Activated CD4-positive, alpha-beta memory T cell treated with anti-CD3 and anti-CD28 coated beads for 36 hours (primary cell): ENCODE measurements around the gene CCN5. TPM values are rescaled to one million over a fixed set of nuclear protein-coding genes. Genes with fewer than 3 reads are reported as not detected.
"Not testable (repeated sequence)": the region's sequence is repeated elsewhere in the genome, so short reads cannot be mapped to it uniquely, and the experiment has no call there.

Experiments used
- CTCF ChIA-PET: fragments of 350-600 bp; sonication (Branson Sonifier 250); formaldehyde crosslinking; loops from one replicate; lab custom pipeline; 2021; ENCODE audit warnings: antibody characterized with exemption, inconsistent platforms; lab: Charles Lee
- POLR2A ChIA-PET: fragments of 350-600 bp; sonication (Branson Sonifier 250); formaldehyde crosslinking; loops from one replicate; lab custom pipeline; 2021; ENCODE audit warnings: antibody characterized with exemption; lab: Charles Lee
- DNase-seq: peaks from one replicate; pipeline ENCODE4 v3.0.0-alpha.2; 2020
- H3K27ac Mint-ChIP-seq: one replicate; pipeline ENCODE4 v1.8.0; 2021; ENCODE audit warnings: mixed read lengths
- H3K27me3 Mint-ChIP-seq: one replicate; pipeline ENCODE4 v1.8.0; 2021; ENCODE audit warnings: mixed read lengths
- H3K36me3 Mint-ChIP-seq: one replicate; pipeline ENCODE4 v1.8.0; 2021; ENCODE audit warnings: mixed read lengths
- H3K4me1 Mint-ChIP-seq: one replicate; pipeline ENCODE4 v1.8.0; 2021; ENCODE audit warnings: low read depth, mixed read lengths
- H3K4me3 Mint-ChIP-seq: one replicate; pipeline ENCODE4 v1.8.0; 2021; ENCODE audit warnings: mild to moderate bottlenecking, mixed read lengths
- H3K9me3 Mint-ChIP-seq: one replicate; pipeline ENCODE4 v1.8.0; 2021; ENCODE audit warnings: mixed read lengths
- intact Hi-C: fragments of 100-400 bp; cut with micrococcal nuclease; formaldehyde crosslinking; loops from one replicate; pipeline ENCODE4 v1.15.1; 2023
- total RNA-seq, 2 experiments: library from RNA; stranded (reverse); gene quantifications; one replicate each; pipeline ENCODE4 v1.2.3, GENCODE V29; 2021

Gene CCN5
- total RNA-seq, 2 experiments from 2014 or later, result not detected

DNA sequence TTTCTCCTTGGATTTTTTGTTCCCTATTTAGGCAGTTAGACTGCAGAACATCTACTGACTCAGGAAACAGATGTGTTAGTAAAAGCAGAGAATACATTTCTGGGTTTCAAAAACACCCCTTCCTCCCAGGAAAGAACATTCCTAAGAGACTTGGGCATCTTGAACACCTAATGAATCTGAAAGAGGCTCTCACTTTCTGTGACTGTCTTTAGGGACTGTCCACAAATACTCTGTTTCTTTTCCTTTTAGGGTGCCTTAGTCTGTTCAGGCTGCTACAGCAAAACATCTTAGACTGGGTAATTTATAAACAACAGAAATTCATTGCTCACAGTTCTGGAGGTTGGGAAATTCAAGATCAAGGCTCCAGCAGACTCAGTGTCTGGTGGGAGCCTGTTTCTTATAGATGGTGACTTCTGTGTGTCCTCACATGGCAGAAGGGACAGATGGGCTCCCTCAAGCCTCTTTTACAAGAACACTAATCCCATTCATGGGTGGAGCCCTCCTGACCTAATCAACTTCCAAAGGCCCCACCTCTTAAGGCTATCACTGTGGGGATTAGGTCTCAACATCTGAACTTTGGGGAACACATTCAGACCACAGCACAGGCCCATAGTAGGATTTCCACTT, 19.4 kb upstream of the CCN5 start:
- Mint-ChIP-seq H3K9me3 (peaks cover 2% of the 10 kb centered on the region), H3K4me1 (peaks cover 2% of the 10 kb centered on the region), H3K36me3 (no peaks in the 10 kb centered on the region), H3K27ac (no peak overlapping the region), H3K4me3 (no peak overlapping the region), H3K27me3 (no peaks in the 10 kb centered on the region)
- ChIA-PET CTCF (interaction anchor here (1.9 kb wide), 1 partner anchor 11 kb away, joined by 5 read pairs; no protein-coding TSS in a partner anchor), POLR2A (no interaction called here)
- intact Hi-C loops, result no loop called here
- no peak for DNase-seq

DNA sequence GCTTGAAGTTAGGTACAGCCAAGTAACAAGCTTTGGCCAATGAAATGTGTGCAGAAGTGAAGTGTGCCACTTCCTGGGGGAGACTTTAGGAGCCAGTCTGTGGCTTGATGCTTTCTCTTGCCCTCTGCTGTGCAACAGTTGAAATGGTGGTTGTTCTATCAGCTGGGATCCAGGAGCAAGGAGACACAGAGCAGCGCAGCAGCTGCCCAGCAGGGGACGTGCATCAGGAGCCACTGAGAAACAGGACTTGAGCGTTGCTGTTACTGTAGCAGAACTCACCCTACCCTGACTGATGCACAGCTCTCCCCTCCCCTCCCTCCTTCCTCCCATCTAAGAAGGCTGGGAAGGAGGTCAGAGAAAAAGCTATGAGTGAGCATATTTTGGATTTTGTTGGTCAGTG, 18.9 kb upstream of the CCN5 start:
- DNase-seq, result no peak
- ChIA-PET POLR2A (no interaction called here), CTCF (interaction anchor here (1.9 kb wide), 1 partner anchor 11 kb away, joined by 5 read pairs; no protein-coding TSS in a partner anchor)
- H3K9me3 Mint-ChIP-seq, result peaks cover 2% of the 10 kb centered on the region
- H3K4me1 Mint-ChIP-seq, result peaks cover 2% of the 10 kb centered on the region
- H3K36me3 Mint-ChIP-seq, result no peaks in the 10 kb centered on the region
- H3K4me3 Mint-ChIP-seq, result no peak overlapping the region
- H3K27ac Mint-ChIP-seq, result no peak overlapping the region
- no peaks in the 10 kb centered on the region for H3K27me3 Mint-ChIP-seq
- intact Hi-C loops, result no loop called here

DNA sequence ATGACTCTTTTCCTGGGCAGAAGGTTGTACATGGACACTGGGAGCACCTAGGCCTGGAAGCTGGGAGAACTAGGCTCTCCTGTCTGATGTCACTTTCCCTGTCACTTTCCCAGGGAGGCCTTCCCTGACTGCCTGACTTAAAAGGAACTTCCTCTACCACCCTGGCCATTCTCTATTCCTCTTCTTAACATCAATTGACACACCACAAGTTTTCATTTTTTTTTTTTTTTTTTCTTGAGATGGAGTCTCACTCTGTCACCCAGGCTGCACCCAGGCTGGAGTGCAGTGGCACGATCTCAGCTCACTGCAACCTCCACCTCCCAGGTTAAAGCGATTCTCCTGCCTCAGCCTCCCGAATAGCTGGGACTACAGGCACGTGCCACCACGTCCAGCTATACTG, 18.1 kb upstream of the CCN5 start:
- DNase-seq, intact Hi-C loops, H3K4me1 Mint-ChIP-seq, H3K36me3 Mint-ChIP-seq, H3K27me3 Mint-ChIP-seq, POLR2A ChIA-PET, H3K4me3 Mint-ChIP-seq, H3K9me3 Mint-ChIP-seq, H3K27ac Mint-ChIP-seq: not testable (repeated sequence)
- CTCF ChIA-PET, result interaction anchor here (1.9 kb wide), 1 partner anchor 12 kb away, joined by 5 read pairs; no protein-coding TSS in a partner anchor

DNA sequence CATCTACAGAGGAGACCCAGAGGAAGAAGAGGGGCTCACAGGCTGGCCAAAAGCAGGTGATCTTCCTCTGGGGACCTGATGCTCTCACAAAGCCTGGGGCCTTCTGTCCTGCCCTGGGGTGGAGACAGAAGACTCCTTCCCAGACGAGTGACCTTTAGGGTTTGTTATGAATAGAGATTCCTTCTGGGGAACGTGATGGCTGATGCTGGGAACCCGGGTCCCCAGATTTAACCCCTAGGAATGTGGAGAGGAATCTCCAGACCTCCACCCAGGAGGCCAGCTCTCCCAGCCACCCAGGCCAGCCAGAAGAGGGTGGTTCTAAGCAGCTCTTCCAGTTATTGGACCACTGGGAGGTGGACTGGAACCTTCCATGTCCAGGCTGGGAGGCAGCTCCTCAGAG, 16.8 kb upstream of the CCN5 start:
- H3K27me3 Mint-ChIP-seq, result no peaks in the 10 kb centered on the region
- no peaks in the 10 kb centered on the region for H3K9me3 Mint-ChIP-seq
- peaks cover 2% of the 10 kb centered on the region for H3K4me1 Mint-ChIP-seq
- POLR2A ChIA-PET, result no interaction called here
- no peaks in the 10 kb centered on the region for H3K36me3 Mint-ChIP-seq
- CTCF ChIA-PET, result no interaction called here
- H3K4me3 Mint-ChIP-seq, result no peak overlapping the region
- no peak for DNase-seq
- H3K27ac Mint-ChIP-seq, result no peak overlapping the region
- intact Hi-C loops, result no loop called here

DNA sequence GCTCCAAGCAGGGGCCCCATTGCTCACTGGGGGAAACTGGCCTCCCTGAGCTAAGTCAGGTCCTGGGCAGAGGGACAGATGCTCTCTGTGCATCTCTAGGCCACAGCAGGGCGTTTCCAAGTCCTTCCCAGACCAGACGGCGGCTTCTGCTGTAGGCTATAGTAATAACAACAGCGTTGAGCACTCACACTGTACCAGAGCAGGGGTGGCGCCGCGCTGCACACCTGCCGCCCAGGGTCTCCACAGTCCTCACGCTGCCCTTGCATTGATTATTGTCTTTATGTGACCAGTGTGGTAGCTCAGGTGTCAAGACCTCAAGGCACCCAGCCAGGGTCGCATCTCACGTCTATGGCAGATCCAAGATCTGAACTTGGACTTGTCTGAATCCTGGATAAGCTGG, 14.9 kb upstream of the CCN5 start:
- DNase-seq, result no peak
- H3K27ac Mint-ChIP-seq, result no peak overlapping the region
- H3K36me3 Mint-ChIP-seq, result no peaks in the 10 kb centered on the region
- H3K4me1 Mint-ChIP-seq, result peaks cover under 1% of the 10 kb centered on the region
- no peaks in the 10 kb centered on the region for H3K27me3 Mint-ChIP-seq
- intact Hi-C loops, result no loop called here
- CTCF ChIA-PET, result interaction anchor here (1.1 kb wide), 1 partner anchor 15 kb away, joined by 3 read pairs; no protein-coding TSS in a partner anchor
- no peak overlapping the region for H3K4me3 Mint-ChIP-seq
- POLR2A ChIA-PET, result no interaction called here
- H3K9me3 Mint-ChIP-seq, result no peaks in the 10 kb centered on the region

DNA sequence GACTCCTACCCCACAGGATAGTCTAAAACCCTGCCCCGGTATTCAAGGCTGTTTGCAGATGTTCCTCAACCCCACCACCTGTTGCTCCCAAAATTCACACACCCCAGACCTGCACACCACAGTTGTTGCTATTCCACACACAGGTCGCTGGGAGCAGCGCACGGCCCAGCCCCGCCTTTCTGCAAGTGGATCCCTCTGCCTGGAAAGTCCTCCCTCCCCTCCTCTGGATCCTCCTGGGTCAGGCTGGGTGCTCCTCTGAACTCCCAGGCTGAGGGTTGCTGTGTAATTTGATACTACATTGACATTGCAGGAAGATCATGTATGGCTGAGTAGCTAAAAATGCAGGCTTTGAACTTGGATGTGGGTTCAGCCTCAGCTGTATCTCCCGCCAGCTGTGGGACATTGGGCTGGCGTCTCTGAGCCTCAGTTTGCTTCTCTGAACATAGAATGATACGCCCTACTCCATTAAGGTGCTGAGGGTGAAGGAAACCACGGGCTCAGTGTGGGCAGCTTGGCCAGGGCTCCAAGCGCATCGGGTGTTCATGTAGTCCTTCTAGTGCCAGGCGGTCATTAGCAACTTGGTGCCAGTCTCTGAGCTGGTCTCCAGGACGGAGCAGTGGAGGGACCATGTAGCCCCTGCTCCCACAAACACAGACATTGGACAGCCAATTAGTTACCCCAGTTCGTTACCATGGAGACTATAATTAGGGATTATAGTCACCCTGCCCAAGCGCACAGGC, 13.9 kb upstream of the CCN5 start:
- H3K27ac Mint-ChIP-seq, result no peak overlapping the region
- ChIA-PET CTCF (interaction anchor here (1.1 kb wide), 1 partner anchor 16 kb away, joined by 3 read pairs; no protein-coding TSS in a partner anchor), POLR2A (interaction anchor here (0.6 kb wide), 1 partner anchor 287 kb away, joined by 3 read pairs; no protein-coding TSS in a partner anchor)
- no peaks in the 10 kb centered on the region for H3K9me3 Mint-ChIP-seq
- H3K36me3 Mint-ChIP-seq, result no peaks in the 10 kb centered on the region
- H3K4me3 Mint-ChIP-seq, result no peak overlapping the region
- intact Hi-C loops, result no loop called here
- H3K4me1 Mint-ChIP-seq, result no peaks in the 10 kb centered on the region
- DNase-seq, result no peak
- no peaks in the 10 kb centered on the region for H3K27me3 Mint-ChIP-seq

DNA sequence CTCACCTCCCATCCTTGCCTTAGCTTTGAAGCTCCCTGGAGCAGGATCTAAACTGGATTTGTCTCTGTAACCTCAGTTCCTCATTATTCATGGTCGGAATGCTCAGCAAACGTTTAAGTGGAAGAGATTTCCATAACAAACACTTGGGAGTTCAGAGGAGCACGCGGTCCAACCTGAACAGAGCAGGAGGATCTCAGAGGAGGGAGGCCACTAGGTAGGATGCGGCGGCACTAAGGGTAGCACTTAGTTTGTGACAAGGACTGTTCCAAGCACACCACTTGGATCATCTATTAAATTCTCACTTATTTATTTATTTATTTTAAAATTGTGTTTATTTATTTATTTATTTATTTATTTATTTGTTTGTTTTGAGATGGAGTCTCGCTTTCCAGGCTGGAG, 13.3 kb upstream of the CCN5 start:
- no peaks in the 10 kb centered on the region for H3K36me3 Mint-ChIP-seq
- no peak overlapping the region for H3K4me3 Mint-ChIP-seq
- H3K27me3 Mint-ChIP-seq, result no peaks in the 10 kb centered on the region
- H3K9me3 Mint-ChIP-seq, result no peaks in the 10 kb centered on the region
- intact Hi-C loops, result no loop called here
- no peaks in the 10 kb centered on the region for H3K4me1 Mint-ChIP-seq
- POLR2A ChIA-PET, result interaction anchor here (0.6 kb wide), 1 partner anchor 287 kb away, joined by 3 read pairs; no protein-coding TSS in a partner anchor
- no peak for DNase-seq
- H3K27ac Mint-ChIP-seq, result no peak overlapping the region
- CTCF ChIA-PET, result no interaction called here

DNA sequence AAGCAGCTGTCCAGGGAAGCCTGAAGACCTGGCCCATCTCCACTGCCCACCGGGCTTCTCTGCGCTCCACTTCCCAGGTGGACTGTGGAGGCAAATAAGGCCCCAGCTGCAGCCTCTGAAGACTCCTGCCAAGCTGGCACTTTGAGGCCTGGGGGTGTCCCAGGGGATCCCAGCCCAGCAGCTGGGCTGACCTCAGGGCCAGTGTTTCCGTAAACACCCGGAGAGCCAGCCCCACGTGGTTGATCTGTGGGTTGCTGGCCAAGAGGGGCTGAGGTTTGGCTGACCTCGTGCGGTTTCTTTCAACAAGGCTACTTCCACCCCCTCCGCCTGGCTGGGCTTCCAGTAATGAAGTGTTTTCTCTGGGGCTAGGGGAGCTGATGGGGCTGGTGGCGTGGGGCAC, 12.4 kb upstream of the CCN5 start:
- H3K9me3 Mint-ChIP-seq, result no peaks in the 10 kb centered on the region
- CTCF ChIA-PET, result no interaction called here
- H3K27ac Mint-ChIP-seq, result no peak overlapping the region
- POLR2A ChIA-PET, result no interaction called here
- intact Hi-C loops, result no loop called here
- DNase-seq, result no peak
- H3K36me3 Mint-ChIP-seq, result no peaks in the 10 kb centered on the region
- no peak overlapping the region for H3K4me3 Mint-ChIP-seq
- no peaks in the 10 kb centered on the region for H3K27me3 Mint-ChIP-seq
- H3K4me1 Mint-ChIP-seq, result no peaks in the 10 kb centered on the region

DNA sequence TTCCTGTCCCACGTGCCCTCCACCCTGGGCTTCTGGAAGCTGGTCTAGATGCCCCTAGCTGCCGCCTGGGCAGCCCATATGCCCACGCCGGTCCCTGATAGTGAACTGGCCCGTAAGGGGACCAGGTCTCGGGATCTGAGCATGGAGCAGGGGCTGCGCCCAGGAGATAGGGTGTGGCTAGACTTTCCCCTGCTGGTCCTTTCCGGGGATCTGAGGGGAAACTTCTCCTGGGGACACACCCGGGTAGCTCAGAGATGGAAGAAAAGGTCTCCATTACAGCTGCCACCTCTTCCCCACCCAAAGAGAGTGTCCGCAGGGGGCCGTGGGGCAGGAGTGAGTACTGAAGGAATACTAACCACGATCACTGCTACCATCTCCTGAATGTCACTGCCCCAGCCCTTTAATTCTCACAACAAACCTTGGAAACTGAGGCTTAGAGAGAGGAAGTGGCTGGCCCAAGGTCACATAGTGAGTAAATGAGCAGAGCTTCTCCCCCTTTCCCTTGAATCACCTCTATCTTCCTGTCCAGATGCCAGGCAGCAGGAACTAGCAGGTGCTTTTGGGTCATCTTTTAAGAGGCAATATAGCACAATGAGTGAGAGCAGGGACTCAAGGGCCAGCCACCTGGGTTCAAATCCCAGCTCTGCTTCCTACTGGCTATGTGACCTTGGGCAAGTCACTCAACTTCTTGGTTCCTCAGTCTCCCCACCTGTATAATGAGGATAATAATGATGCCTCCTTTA, 11.8 kb upstream of the CCN5 start:
- H3K9me3 Mint-ChIP-seq, result no peaks in the 10 kb centered on the region
- H3K36me3 Mint-ChIP-seq, result no peaks in the 10 kb centered on the region
- ChIA-PET CTCF (no interaction called here), POLR2A (no interaction called here)
- DNase-seq, result no peak
- H3K27ac Mint-ChIP-seq, result no peak overlapping the region
- intact Hi-C loops, result no loop called here
- H3K27me3 Mint-ChIP-seq, result no peaks in the 10 kb centered on the region
- H3K4me3 Mint-ChIP-seq, result no peak overlapping the region
- H3K4me1 Mint-ChIP-seq, result no peaks in the 10 kb centered on the region

DNA sequence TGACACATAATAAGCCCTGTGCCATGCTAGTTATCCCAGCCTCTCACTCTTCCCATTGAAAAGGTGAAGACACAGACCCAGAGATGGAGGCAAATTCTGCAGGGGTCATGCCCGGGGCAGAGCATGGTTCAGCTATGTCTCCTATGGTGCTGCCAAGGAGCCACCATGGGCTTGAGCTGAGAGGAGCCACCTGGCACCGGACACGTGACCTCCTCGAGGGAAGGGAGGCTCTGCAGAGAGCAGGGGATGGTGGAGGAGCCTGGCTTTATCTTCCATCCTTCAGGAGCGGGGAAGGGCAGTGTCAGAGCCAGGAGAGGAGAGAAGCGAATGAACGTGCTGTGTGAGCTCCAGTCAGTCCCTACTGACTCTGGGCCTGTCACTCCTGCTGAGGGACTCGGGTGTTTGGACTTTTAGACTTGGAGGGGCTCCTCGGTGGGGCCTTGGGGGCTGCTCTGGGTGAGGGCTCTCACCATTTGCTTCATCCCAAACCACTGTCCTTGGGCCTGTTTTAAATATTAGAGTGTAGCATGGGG, 11.1 kb upstream of the CCN5 start:
- Mint-ChIP-seq H3K36me3 (no peaks in the 10 kb centered on the region), H3K4me3 (no peak overlapping the region), H3K4me1 (no peaks in the 10 kb centered on the region), H3K9me3 (no peaks in the 10 kb centered on the region), H3K27me3 (no peaks in the 10 kb centered on the region), H3K27ac (no peak overlapping the region)
- ChIA-PET CTCF (no interaction called here), POLR2A (no interaction called here)
- DNase-seq, result no peak
- intact Hi-C loops, result no loop called here

DNA sequence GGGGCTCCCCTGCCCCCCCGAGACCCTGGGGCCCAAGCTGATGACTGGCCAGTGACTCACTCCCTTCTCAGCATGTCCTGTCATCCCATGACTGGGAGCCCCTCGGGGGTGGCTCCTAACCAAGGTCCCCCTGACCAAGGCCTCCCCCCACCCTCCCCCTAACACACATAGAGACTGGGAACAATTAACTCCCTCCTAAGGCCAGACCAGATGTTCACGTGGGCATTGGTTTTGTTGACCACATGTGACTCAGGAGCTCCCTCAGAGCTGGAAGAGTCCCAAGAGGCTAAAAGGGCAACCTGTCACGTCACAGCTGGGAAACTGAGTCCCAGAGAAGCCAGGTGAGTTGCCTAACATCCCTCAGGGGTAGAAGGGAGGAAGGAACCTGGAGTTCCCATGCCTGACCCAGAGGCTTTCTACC, 10.6 kb upstream of the CCN5 start:
- no peaks in the 10 kb centered on the region for H3K27me3 Mint-ChIP-seq

More for the DNA sequence above, 10.6 kb upstream of the CCN5 start:
- no peaks in the 10 kb centered on the region for H3K4me1 Mint-ChIP-seq
- ChIA-PET CTCF (no interaction called here), POLR2A (no interaction called here)
- no peaks in the 10 kb centered on the region for H3K36me3 Mint-ChIP-seq
- no peaks in the 10 kb centered on the region for H3K9me3 Mint-ChIP-seq
- H3K27ac Mint-ChIP-seq, result no peak overlapping the region
- no peak overlapping the region for H3K4me3 Mint-ChIP-seq
- intact Hi-C loops, result no loop called here
- no peak for DNase-seq
